ENCODE results near the gene PRSS22.

The PRSS22 gene

DNA sequence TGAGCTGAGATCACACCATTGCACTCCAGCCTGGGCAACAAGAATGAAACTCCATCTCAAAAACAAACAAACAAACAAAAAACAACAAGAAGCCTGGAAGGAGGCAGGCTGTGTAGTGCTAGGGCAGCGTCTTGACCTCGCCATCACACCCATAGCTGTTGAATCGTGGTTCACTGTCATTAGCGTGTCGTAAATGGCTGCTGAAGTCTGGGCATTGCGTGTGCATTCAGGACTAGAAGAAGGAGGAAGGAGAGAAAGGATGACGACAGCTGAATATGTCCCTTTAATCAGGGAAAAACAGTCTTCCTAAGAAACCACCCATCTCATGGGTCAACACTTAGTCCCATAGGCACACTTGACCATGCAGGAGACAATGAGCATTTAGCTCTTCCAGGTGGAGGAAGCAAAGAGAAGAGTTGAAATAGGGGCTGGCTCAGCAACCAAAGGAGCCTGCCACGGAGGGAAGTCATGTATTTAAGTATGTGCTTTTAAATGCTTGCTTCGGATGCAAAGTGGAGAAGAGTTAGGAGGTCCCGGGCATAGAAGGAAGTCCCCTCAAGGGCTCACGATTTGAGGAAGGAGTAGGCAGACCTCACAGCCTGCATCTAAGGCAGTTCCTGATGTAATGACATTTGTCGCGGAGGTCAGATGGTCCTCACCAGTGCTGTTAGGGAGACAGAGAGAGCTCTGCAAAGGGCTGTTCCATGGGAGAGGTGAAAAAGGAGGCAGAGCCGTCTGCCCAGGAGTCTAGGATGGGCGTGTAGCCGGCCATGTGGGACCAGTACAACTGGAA is 8.8 kb downstream of the PRSS22 start:
- no peak for DNase-seq

DNA sequence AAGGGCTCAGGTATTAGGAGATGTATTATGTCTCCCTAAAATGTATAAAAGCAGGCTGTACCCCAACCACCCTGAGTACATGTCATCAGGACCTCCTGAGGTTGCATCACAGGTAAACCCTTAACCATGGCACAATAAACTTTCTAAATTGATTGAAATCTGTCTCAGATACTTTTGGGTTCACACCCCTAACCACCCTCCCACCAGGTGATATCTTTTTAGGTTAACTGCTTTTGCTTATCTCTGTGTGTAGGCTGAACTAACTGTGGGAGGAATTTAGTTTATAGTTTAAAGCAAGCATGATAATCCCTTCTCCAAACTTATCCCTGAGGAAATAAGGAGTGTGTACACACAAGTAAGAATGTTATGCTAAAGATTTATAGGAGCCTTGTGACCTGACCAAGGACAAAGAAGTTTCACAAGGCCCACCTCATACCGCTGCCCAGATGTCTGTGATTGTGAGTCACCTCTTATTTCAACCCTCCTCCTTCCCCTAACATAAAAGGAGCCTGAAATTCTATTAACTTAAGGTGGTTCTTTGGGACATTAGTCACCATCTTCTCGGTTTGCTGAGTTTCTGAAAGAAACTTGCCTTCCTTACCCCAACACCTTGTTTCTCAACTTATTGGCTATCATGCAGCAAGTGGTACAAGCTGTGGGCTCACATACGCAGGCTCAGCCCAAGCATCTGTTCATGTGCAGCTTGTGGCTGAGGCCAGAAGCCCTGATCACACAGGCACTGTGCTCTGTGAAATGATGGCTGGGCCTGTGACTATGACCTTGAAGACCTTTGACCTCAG is 11.3 kb downstream of the PRSS22 start:
- no peak for DNase-seq

DNA sequence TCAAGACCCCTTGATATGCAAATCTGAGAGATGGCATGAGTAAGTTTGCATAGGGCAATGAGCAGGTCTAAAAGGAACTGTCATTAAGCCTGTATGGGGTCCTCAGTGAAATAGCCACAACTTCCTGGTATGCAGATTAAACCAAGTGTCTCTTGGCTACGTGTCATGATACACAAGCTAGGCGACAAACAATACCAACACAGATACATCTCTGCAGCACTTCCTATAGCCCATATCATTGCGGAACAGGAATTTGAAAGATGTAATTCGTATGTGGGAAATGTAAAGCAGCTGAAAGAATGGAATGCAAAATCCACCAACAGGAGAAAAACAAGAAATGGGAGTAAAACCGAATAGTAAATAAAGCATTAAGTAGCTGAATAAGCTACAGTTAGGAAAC is 12.9 kb downstream of the PRSS22 start:
- DNase-seq: no peak

DNA sequence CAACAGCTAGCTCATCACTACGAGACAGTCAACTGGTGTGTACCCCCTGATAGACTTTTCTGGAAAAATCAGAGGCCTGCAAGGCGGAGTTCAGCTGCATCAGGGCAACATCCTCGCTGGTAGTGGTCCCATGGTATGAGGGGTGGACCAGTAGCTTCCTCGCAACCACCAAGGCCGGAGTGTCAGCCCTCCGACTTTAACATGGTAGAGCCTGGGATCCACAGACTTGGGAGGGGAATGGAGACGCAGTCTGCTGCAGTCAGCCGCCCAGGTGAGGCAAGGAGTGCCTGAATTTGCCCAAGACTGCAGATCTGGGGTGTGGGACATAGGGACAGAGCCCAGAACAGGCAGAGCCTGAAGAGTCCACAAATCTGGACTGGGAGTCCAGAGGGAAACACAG is 14.4 kb downstream of the PRSS22 start:
- DNase-seq: no peak

DNA sequence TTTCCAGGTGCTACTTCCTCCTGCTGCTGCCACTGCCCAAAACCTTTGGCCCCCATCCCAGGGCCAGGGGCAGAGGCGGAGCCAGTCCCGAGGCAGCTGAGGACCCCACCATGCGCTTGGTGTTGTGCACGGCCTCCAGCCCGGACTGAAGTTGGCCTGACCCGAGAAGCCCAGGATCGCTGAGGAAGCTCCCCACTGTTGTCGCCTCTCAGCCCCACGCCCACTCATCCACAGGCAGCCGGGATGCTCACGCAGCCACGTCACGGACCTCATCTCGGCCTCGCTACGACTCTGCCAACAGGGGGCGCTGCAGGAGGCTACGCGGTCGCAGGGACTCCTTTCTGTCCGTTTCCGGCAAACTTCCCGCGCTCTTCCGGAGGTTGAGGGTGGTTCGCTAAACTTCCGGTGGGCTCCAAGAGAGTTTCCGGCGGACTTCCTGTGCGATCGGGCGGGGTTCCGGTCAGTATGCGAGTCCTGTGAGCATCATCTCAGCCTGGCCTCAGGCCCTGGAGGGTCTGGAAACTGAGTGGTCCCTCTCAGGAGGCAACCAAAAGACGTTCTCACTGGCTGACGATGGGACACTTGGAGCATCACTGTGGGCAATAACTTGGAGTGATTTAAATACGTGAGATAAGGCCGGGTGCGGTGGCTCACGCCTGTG is 15.5 kb downstream of the PRSS22 start:
- no peak for DNase-seq

DNA sequence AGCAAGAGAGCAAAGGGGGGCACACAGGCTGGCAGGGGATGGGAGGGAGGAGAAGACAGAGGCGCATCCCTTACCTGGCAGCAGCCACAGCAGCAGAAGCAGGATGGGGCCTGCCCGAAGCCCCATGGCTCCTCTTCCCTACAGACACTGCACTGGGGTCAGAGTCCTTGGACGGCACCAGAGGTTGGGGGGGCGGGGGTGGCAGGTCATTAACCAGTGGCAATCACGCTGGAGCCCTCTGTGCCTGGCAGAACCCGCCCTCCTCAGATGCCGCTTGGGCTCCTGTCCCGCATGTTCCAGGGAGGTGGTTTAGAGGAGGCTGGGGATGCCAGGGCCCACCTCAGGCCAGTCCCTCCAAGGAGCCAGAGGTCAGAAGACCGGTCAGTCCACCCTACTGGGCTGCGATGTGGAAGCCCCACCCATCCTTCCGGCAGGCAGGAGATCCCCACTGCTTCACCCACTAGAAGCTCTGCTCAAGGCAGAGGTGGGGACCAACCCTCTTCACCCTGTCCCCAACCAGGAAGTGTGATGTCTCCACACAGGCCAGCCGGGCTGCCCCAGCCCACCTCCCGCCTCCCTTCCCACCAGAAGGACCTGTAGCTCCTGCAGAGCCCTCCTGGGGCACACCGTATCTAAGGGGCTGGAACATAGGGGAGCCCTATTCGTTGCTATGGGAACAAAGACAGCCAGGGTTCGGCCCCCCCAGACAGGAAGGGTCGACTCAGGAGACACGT is 16.2 kb downstream of the PRSS22 start:
- DNase-seq: no peak

DNA sequence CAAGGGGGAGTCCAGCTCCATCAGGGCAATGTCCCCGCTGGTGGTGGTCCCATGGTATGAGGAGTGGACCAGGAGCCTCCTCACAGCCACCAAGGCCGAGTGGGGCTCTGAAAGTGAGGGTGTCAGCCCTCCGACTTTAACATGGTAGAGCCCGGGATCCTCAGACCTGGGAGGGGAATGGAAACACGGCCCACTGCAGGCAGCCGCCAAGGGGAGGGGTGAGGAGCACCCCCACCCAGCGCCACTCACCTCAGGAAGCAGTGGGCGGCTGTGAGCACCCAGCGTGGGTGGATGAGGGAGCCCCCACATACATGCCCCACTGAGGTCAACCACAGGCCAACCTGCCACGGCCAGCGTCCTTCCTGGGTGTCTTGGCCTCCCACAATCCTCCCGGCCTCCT is 17.1 kb downstream of the PRSS22 start:
- no peak for DNase-seq

DNA sequence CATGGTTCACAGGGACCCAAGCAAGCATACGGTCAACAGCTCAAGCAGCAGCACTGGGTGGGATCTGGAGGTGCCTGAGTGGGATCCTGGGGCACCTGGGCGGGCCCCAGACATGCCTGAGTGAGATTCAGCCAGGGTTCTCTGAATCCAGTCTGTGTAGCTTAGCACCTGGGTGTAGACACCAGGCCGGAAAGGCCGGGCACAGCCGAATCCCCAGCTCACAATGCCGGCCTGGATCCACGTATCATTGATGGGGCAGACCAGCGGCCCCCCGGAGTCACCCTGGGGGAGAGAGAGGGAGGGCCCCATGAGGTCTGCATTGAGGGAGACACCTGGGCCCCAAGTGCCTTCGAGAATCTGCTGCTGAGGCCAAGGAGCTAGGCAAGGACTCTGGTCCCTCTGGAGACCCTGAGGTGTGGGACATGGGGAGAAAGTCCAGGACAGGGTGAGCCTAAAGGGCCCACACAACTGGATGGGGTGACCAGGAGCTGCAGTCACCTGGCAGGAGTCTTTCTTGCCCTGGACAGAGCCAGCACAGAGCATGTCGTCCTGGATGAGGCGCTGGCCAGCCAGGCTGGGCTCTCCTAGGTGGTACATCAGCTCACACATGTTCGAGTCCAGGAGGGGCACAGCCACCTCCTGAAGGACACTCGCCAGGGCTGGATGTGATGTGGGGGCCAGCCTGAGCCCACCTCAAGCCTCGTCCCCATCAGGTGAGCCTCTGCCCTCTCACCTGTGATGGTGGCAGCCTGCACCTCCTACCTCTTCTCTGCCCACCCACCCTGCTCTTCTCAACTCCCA is 18.1 kb downstream of the PRSS22 start:
- no peak for DNase-seq

DNA sequence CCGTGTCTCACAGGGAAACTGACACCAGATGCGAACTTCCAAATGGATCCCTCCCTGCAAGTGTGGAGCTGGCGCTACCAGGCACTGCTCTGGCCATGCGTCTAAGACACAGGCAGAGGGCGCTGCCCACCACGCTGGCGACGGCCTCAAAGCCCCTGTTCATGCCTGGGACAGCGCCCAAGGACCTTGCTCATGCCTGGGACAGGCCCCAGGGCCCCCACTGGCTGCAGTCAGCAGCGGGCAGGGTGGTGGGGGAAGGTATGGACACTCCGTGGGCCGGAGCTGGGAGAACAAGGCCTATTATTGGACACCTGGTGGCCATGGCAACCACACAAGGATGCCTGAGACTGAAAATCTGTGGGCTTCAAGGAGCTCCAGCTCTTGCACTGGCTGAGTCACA is 19.0 kb downstream of the PRSS22 start:
- DNase-seq: no peak

DNA sequence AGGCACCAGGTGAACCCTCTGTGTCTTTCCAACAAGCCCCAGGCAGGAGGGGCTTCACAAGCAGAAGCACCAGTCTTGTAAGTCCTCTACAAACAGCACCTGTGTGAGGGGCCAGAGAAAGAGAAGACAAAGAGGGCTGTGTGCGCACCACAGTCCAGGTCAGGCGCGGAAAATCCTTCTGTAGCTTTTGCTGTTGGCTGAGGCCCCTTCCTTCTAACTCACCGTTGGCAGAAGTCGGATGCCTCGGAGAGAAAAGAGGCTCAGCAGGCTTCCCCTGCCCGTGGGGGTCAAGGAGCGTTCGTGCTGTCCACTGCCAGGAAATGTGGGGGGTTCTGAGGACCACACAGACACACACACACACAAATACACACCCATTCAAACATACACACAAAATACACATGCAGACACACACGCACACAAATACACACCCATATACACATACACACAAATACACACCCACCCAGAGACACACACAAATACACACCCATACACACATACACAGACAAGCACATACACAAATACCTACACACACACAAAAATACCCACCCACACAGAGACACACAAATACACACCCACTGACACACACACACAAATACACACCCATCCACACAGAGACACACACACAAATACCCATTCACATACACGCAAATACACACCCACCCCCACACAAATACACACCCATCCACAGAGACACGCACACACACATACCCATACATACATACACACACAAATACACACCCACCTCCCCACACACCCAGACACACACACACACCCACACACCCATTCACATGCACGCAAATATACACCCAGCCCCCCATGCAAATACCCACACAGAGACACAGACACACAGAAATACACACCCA is 21.1 kb downstream of the PRSS22 start:
- DNase-seq: no peak

DNA sequence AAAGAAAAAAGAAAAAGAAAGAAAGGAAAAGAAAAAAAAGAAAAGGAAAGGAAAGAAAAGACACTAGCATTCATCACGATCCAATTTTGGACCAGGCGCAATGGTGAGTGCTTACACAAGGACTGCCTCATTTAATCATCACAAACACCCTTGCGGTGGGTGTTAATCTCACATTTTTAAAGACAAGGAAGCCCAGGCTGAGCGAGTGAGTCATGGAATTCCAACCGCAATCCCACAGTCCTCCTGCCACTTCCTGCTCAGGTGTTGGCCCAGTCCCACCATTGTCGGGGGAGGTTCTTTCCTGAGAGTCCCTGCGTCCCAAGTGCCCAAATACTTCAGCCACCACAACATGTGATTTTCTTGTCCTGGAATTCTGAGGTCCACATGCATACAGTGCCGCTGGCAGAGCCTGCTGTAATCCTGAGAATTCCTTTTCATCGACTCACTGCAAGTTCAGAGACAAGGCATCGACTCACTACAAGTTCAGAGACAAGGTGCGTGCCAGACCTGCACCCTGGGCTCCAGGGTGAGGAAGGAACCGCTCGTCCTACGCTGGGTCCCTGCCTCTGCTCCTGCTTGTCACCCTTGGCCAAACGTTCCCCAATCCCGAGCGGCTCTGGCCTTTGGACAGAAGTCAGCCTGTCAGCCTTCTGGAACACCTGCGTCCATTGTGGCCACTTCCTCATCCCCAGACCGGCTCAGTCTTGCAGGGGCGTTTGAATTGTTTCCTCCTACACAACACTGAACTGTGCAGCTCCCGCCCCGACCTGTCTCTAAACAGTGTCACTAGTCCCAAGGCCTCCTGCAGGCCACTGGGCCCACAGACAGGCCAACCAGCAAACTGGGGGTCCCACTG is 22.1 kb downstream of the PRSS22 start:
- DNase-seq: no peak

DNA sequence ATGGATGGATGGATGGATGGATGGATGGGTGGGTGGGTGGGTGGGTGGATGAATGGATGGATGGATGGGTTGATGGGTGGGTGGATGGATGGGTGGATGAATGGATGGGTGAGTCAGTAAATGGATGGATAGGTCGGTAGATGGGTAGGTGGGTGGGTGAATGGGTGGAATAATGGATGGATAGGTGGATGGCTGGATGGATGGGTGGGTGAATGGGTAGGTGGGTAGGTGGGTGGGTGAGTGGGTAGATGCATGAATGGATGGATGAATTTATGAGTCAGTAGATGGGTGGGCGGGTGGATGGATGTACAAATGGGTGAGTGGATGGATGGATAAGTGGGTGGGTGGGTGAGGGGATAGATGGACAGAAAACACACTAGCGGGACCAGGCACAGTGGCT is 23.0 kb downstream of the PRSS22 start:
- no peak for DNase-seq

DNA sequence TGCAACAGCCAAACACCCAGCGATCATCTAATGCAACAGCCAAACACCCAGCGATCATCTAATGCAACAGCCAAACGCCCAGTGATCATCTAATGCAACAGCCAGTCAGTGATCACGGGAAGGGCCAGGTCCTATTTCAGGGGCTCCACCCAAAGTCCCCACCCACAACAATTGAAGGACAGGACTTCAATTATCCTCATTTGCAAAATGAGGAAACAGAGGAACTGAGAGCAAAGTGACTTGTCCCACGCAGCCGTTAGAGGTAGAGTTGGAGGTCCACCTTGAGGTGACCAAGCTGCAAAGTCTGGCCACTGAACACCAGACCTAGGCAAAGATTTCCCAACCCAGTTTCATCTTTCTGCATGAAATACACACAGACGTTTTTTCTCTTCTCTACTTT is 24.2 kb downstream of the PRSS22 start:
- no peak for DNase-seq

DNA sequence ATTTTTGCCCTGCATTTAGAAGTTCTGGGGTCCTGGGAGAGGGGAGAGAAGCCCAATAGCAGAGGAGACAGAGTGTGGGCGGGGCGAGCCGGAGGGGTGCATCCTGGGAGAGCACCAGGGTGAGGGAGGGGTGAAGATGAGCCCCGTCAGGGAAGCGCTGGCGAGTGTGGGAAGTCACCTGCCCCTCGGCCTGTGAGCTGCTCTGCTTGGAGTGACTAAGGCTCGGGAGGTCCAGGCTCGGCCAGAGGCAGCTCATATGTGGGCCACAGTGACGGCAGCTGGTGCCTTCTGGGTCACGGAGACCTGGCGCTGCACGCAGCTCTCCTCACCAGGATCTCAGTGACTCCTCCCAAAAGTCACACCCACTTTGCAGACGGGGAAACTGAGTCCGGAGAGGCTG is 26.8 kb downstream of the PRSS22 start:
- DNase-seq: no peak

DNA sequence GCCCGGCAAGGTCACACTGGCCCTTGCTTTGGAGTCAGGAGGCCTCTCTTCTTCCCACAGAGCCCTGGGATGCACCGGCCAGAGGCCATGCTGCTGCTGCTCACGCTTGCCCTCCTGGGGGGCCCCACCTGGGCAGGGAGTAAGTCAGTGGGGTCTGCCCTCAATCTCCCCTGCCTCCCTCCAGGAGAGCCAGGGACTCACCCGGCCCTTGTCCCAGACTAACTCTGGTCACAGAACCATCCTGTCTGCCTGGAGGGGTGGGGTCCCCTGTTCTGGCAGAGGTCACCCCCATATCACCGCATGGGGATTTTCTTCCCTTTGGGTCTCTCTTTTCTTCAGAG is 27.6 kb downstream of the PRSS22 start:
- no peak for DNase-seq

DNA sequence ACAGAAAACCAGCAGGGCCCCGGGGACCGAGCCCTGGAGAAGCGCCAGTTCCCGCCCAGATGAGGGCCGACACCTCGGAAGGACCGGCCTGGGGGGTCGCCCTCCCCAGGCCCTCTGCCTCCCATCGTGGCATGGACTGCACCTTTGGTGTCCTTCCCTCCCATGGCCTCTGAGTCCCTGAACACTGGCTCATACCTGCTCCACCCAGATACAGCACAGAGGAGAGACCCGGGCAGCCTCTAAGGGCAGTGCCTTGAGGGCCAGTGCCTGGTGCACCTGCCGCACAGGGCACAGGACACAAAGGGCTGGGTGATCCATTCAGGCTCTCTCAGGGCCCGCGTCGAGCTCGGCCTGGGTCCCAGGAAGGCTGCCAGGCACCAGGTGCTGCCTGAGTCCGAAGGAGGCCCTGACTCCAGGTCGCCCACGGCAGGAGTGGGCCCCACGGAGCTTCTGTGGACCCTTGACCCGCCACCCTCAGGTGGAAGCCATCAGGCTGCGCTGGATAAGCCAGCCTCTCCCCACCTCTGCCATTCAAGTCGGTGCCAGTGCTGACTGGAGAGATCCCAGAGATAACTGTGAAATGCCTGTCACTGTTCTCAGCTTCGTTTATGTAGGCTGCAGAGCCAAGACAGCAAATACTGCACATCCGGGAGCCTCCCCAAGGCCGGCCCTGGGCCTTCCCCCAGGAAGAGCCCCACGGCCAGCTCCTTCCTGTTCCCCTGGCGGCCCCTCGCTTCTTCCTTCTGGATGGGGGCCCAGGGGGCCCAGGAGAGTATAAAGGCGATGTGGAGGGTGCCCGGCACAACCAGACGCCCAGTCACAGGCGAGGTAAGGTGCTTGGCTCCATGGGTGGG is 28.2 kb downstream of the PRSS22 start, which contains the start of gene ZG16B:
Gene ZG16B, plus strand, starts transcription at position 803 of the 854 bp plus-strand sequence. CDS start 139 bp downstream, outside the sequence.
- no peak for DNase-seq

DNA sequence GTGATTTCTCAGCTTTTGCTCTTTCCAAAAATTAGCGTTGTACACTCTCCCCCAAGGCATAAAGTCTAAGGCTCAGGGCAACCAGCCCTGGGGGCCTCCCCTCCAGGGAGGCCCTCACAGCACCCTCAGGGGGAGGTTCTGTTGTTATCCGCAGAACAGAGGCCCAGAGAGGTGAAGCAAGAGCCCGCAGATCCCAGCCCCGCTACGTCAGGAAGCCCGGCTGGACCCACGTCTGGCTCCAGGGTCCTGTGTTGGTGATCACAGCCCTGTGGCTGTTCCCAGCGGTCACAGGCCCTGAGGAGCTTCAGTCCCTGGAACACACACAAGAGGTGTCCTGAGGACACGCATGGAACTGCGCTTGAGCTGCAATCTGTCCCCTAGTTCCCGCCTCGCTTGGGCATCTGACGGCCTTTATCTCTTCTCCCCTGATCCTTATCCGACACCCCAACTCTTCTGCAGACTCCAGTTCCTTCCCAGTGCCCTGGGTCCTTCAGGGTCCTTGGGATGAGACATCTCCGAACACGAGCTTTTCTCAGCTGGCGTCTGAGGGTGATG is 29.0 kb downstream of the PRSS22 start:
- no peak for DNase-seq

DNA sequence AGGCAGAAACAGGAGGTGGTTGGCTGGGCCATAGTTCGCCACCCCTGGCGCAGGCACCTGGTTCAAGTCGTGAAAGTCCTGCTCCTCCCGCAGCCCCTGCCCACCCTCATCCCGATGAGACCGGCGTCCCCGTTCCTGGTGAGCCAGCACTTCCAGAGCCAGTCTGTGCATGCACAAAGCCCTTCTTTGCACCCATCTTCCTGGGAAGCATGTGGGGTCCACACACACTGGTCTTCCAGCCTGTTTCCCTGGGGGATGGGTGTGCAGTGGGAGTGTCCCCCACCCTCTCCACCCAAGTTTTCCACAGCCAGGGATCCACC is 29.5 kb downstream of the PRSS22 start:
- no peak for DNase-seq
